ENCODE measurements around the gene RFTN1. TPM values are rescaled to one million over a fixed set of nuclear protein-coding genes. Genes with fewer than 3 reads are reported as not detected.

Gene RFTN1
- total RNA-seq, 2 experiments from 2014 or later = 55.7 to 56.4 TPM

- peak overlapping the region in 1 of 2 donors; percentile 44 for H3K27ac ChIP-seq (ENCODE audit: low read depth in 1 of 2, low read length in 2 of 2)
- Mint-ChIP-seq H3K4me3 (peak overlapping the region; percentile 54), H3K9me3 (no peaks in the 10 kb centered on the region), H3K27ac (peak overlapping the region; percentile 90), H3K27me3 (no peaks in the 10 kb centered on the region), H3K4me1 (ENCODE audit: low read depth) (peaks cover 98% of the 10 kb centered on the region), H3K36me3 (ENCODE audit: low read depth) (peaks cover 49% of the 10 kb centered on the region)
- H3K27me3 ChIP-seq (ENCODE audit: control insufficient read depth in 1 of 2, insufficient read depth in 2 of 2, low read length in 2 of 2) = no peaks in the 10 kb centered on the region
- intact Hi-C loops (cut with DNase I, micrococcal nuclease) = loop anchor here (1.0 to 5.0 kb wide), 4 partner anchors 65 to 135 kb away; no protein-coding TSS in a partner anchor
- DNase-seq = peak in 11 of 14 experiments; percentile 10 to 73 (median 33)
- peaks cover 61% of the 10 kb centered on the region for H3K4me1 ChIP-seq (ENCODE audit: insufficient read depth, low read length)
- ATAC-seq (ENCODE audit: poor library complexity) = peak; percentile 84
- H3K9me3 ChIP-seq (ENCODE audit: control insufficient read depth in 1 of 2, insufficient read depth in 1 of 2, low read length in 2 of 2) = peaks cover 0 to 4% of the 10 kb centered on the region in 2 experiments
- no peak overlapping the region for H3K4me3 ChIP-seq (ENCODE audit: low read length)
- POLR2A ChIA-PET = interaction anchor here (0.7 to 2.2 kb wide), 19 partner anchors 10 to 152 kb away, joined by 3 to 10 read pairs (median 4); partner anchors contain the start of genes OXNAD1 and RFTN1
- H3K36me3 ChIP-seq (ENCODE audit: insufficient read depth, low read length) = peaks cover 10% of the 10 kb centered on the region
- TF ChIP-seq CTCF (IDR thresholded peaks at IDR 0.05) = no peak
- CTCF ChIA-PET = no interaction called here
These were observed 136.3 kb downstream of the RFTN1 start for GRCh38 chr3:16377196-16377595.

GRCh38 chr3:16375891-16376290 lies 137.6 kb downstream of the RFTN1 start:
- peaks cover 18% of the 10 kb centered on the region for H3K36me3 ChIP-seq (ENCODE audit: insufficient read depth, low read length)
- no peaks in the 10 kb centered on the region for H3K27me3 ChIP-seq (ENCODE audit: control insufficient read depth in 1 of 2, insufficient read depth in 2 of 2, low read length in 2 of 2)
- POLR2A ChIA-PET = interaction anchor here (0.7 to 1.9 kb wide), 5 partner anchors 9 to 153 kb away, joined by 3 to 5 read pairs (median 3); no protein-coding TSS in a partner anchor
- Mint-ChIP-seq H3K36me3 (ENCODE audit: low read depth) (peaks cover 49% of the 10 kb centered on the region), H3K9me3 (no peaks in the 10 kb centered on the region), H3K4me1 (ENCODE audit: low read depth) (peaks cover 100% of the 10 kb centered on the region), H3K27ac (peak overlapping the region; percentile 90), H3K27me3 (no peaks in the 10 kb centered on the region), H3K4me3 (peak overlapping the region; percentile 36)
- no peak for DNase-seq
- peaks cover 0 to 4% of the 10 kb centered on the region in 2 experiments for H3K9me3 ChIP-seq (ENCODE audit: control insufficient read depth in 1 of 2, insufficient read depth in 1 of 2, low read length in 2 of 2)
- H3K27ac ChIP-seq (ENCODE audit: low read depth in 1 of 2, low read length in 2 of 2) = no peak overlapping the region
- peaks cover 68% of the 10 kb centered on the region for H3K4me1 ChIP-seq (ENCODE audit: insufficient read depth, low read length)
- H3K4me3 ChIP-seq (ENCODE audit: low read length) = no peak overlapping the region
- ATAC-seq (ENCODE audit: poor library complexity) = no peak
- no peak for TF ChIP-seq CTCF (IDR thresholded peaks at IDR 0.05)
- intact Hi-C loops (cut with DNase I, micrococcal nuclease) = loop anchor here (5.0 kb wide), 3 partner anchors 64 to 106 kb away; no protein-coding TSS in a partner anchor
- CTCF ChIA-PET = no interaction called here

GRCh38 chr3:16374935-16375245 lies 138.6 kb downstream of the RFTN1 start:
- no peak for DNase-seq
- peaks cover 0 to 4% of the 10 kb centered on the region in 2 experiments for H3K9me3 ChIP-seq (ENCODE audit: control insufficient read depth in 1 of 2, insufficient read depth in 1 of 2, low read length in 2 of 2)
- no peak overlapping the region for H3K4me3 ChIP-seq (ENCODE audit: low read length)
- H3K27me3 ChIP-seq (ENCODE audit: control insufficient read depth in 1 of 2, insufficient read depth in 2 of 2, low read length in 2 of 2) = no peaks in the 10 kb centered on the region
- peak overlapping the region; percentile 90 for H3K27ac Mint-ChIP-seq
- ChIA-PET POLR2A (interaction anchor here (1.2 kb wide), 1 partner anchor 10 kb away, joined by 3 read pairs; no protein-coding TSS in a partner anchor), CTCF (no interaction called here)
- TF ChIP-seq CTCF (IDR thresholded peaks at IDR 0.05) = no peak
- peaks cover 51% of the 10 kb centered on the region for H3K36me3 Mint-ChIP-seq (ENCODE audit: low read depth)
- no peaks in the 10 kb centered on the region for H3K9me3 Mint-ChIP-seq
- peak overlapping the region; percentile 57 for H3K4me3 Mint-ChIP-seq
- no peaks in the 10 kb centered on the region for H3K27me3 Mint-ChIP-seq
- ATAC-seq (ENCODE audit: poor library complexity) = no peak
- H3K4me1 ChIP-seq (ENCODE audit: insufficient read depth, low read length) = peaks cover 62% of the 10 kb centered on the region
- peaks cover 25% of the 10 kb centered on the region for H3K36me3 ChIP-seq (ENCODE audit: insufficient read depth, low read length)
- peaks cover 100% of the 10 kb centered on the region for H3K4me1 Mint-ChIP-seq (ENCODE audit: low read depth)
- intact Hi-C loops (cut with DNase I, micrococcal nuclease) = loop anchor here (5.0 kb wide), 4 partner anchors 38 to 107 kb away; no protein-coding TSS in a partner anchor
- peak overlapping the region in 1 of 2 donors; percentile 42 for H3K27ac ChIP-seq (ENCODE audit: low read depth in 1 of 2, low read length in 2 of 2)

All from CD4-positive, alpha-beta T cell (primary cell).